K562 (cell line): ENCODE data around the gene GNAZ. TPM values are rescaled to one million over a fixed set of nuclear protein-coding genes. Genes with fewer than 3 reads are reported as not detected.

Experiments used
- COPS2 ChIP-seq: fragments of 450-650 bp; conservative IDR thresholded peaks from 2 replicates; pipeline ENCODE4 v1.6.1; 2016; ENCODE audit warnings: mild to moderate bottlenecking, moderate library complexity
- FOXK1 ChIP-seq: sonication (generic); formaldehyde crosslinking; IDR thresholded peaks from 2 replicates; pipeline ENCODE4 v1.8.0; 2022; ENCODE audit warnings: missing genetic modification reagents, mild to moderate bottlenecking, borderline replicate concordance
- HMG20A ChIP-seq: fragments of 450-650 bp; formaldehyde crosslinking; conservative IDR thresholded peaks from 2 replicates; pipeline ENCODE4 v1.4.0; 2020; ENCODE audit warnings: mild to moderate bottlenecking, mixed read lengths
- HMG20B ChIP-seq: fragments of 250-450 bp; sonication (Bioruptor Pico); IDR thresholded peaks from 2 replicates; pipeline ENCODE4 v1.5.0; 2021; ENCODE audit warnings: mild to moderate bottlenecking
- KLF6 ChIP-seq: fragments of 250-450 bp; sonication (Bioruptor Pico); IDR thresholded peaks from 2 replicates; pipeline ENCODE4 v1.4.0; 2020; ENCODE audit warnings: mild to moderate bottlenecking, moderate library complexity, borderline replicate concordance
- MAFF ChIP-seq: IDR thresholded peaks from 2 replicates; pipeline ENCODE4 v1.6.1; 2012; ENCODE audit warnings: low read length, improper control_type of control experiment
- NFATC3 ChIP-seq: fragments of 450-650 bp; IDR thresholded peaks from 2 replicates; pipeline ENCODE4 v1.6.1; 2017; ENCODE audit warnings: mild to moderate bottlenecking
- SRF ChIP-seq, 2 experiments: fragments of 250-450, 450-650 bp in 1 of 2; sonication (Bioruptor Pico) in 1 of 2; sonication (generic) in 1 of 2; formaldehyde crosslinking; IDR thresholded peaks; 2 replicates each; pipeline versions ENCODE4 v1.5.0 to v1.5.1; 2020 to 2022; ENCODE audit warnings: mild to moderate bottlenecking in 1 of 2, missing genetic modification reagents in 1 of 2
- SRSF9 ChIP-seq: fragments of 200-400 bp; formaldehyde crosslinking; IDR thresholded peaks from 2 replicates; pipeline ENCODE4 v1.6.1; 2017; ENCODE audit warnings: low read depth, low read length, borderline replicate concordance
- TCF3 ChIP-seq: sonication (generic); formaldehyde crosslinking; IDR thresholded peaks from 2 replicates; pipeline ENCODE4 v1.4.0; 2020; ENCODE audit warnings: mild to moderate bottlenecking, missing genetic modification reagents
- ZC3H11A ChIP-seq: IDR thresholded peaks from 2 replicates; pipeline ENCODE4 v1.6.1; 2012; ENCODE audit warnings: low read depth, low read length, improper control_type of control experiment
- ZNF395 ChIP-seq: fragments of 200-800 bp; sonication (Bioruptor generic); IDR thresholded peaks from 2 replicates; pipeline ENCODE4 v1.6.1; 2017; ENCODE audit warnings: missing genetic modification characterization, missing compliant biosample characterization
- ZNF609 ChIP-seq: sonication (generic); formaldehyde crosslinking; IDR thresholded peaks from 2 replicates; pipeline ENCODE4 v1.8.1; 2023; ENCODE audit warnings: missing genetic modification reagents, mild to moderate bottlenecking, borderline replicate concordance
- polyA plus RNA-seq, 8 experiments: library from polyadenylated mRNA; depleted of rRNA in 4 of 8; stranded (reverse) in 5 of 8; unstranded in 3 of 8; fragments of >200 nt; fragmentation: Nextera tagmentation in 2 of 8; fragmentation: Illumina TruSeq in 1 of 8; extraction: Ambion mirVana in 2 of 8; extraction: Trizol in 1 of 8; gene quantifications; 2 replicates each; pipeline versions ENCODE4 v1.2.1 to v1.2.3, GENCODE V29; 2011 to 2014; ENCODE audit warnings: inconsistent platforms in 1 of 8, missing spikeins in 1 of 8
- total RNA-seq, 7 experiments: library from RNA; depleted of rRNA in 6 of 7; stranded (reverse); fragments of >200 nt in 6 of 7; fragmentation: Illumina TruSeq in 2 of 7; extraction: Trizol in 2 of 7; gene quantifications; 2 replicates each; pipeline versions ENCODE4 v1.2.1 to v1.2.3, GENCODE V29; 2011 to 2021; ENCODE audit warnings: low replicate concordance in 1 of 7
- TF ChIP-seq, protein P1 (sequence below): fragments of 200-800 bp; sonication (Bioruptor generic); IDR thresholded peaks from 2 replicates; pipeline ENCODE4 v1.6.1; 2017; ENCODE audit warnings: missing genetic modification characterization, missing compliant biosample characterization

GNAZ gene
- total and polyA plus RNA-seq, 9 of the 15 experiments (the other 6 are each of a cell fraction or from before 2014, with no cell fraction given), result 0.04 to 0.22 (median 0.13) TPM; not detected in 3

DNA sequence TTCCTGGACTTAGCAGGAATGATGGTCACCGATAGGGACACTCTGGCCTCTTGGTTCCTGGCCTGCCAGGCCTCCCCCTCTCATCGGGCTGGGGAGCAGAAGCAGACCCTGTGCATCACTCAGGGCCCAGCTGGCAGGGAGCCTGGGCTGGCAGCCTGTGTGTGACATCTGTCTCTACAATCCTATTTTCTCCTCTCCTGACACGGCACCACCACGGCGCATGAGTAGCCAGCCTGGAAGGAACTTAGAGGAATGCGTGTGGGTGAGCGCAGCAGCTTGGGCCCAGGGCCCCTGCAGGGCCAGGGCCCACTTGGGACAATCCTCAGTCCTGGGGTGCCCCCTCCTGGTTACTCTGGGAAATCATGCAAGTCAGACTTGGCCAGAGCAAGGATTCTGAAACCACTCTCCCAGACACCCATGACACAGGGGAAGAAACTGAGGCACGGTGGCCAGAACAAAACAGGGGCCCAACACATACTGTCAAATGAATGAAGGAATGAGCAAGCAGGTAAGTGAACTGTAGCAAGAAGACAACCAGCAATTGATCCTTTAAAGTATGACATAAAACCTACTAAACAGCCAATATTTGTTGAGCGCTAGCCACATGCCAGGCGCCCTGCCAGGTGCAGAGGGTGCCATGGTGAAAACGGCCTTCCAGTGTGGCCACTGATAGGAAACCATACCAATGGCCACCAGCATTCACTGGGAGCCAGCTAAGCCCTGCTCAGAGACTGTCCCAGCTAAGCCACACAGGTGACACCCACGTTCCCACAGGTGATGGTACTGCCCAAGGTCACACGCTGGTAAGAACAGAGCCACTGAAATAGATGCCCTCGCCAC lies 58.2 kb downstream of the GNAZ start (continued):
- TF ChIP-seq ZNF395 (CRISPR knock-in tag) (no peak), SRSF9 (no peak), TCF3 (CRISPR knock-in tag) (no peak), ZNF609 (CRISPR knock-in tag) (no peak), SRF (CRISPR knock-in tag; IDR thresholded peaks at IDR 0.05) (no peak), KLF6 (CRISPR knock-in tag) (no peak), NFATC3 (no peak), FOXK1 (no peak), COPS2 (no peak), ZC3H11A (peak; percentile 99), MAFF (peak; percentile 61), HMG20A (CRISPR knock-in tag) (no peak), HMG20B (CRISPR knock-in tag) (no peak)
- TF ChIP-seq, protein P1, sequence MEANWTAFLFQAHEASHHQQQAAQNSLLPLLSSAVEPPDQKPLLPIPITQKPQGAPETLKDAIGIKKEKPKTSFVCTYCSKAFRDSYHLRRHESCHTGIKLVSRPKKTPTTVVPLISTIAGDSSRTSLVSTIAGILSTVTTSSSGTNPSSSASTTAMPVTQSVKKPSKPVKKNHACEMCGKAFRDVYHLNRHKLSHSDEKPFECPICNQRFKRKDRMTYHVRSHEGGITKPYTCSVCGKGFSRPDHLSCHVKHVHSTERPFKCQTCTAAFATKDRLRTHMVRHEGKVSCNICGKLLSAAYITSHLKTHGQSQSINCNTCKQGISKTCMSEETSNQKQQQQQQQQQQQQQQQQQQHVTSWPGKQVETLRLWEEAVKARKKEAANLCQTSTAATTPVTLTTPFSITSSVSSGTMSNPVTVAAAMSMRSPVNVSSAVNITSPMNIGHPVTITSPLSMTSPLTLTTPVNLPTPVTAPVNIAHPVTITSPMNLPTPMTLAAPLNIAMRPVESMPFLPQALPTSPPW (CRISPR knock-in tag), result no peak
